Stimulated activated CD4-positive, alpha-beta T cell treated with anti-CD3 and anti-CD28 coated beads, Interleukin-12 subunit alpha, Interleukin-12 subunit beta, amount 100 ng/mL, for 4 hours (primary cell): Measurements from ENCODE around the gene CAD.
"Not testable (repeated sequence)": the region's sequence is repeated elsewhere in the genome, so short reads cannot be mapped to it uniquely, and the experiment has no call there.

Experiments
- DNase-seq: peaks from one replicate; pipeline ENCODE4 v3.0.0-alpha.2; 2020

Gene CAD

DNA sequence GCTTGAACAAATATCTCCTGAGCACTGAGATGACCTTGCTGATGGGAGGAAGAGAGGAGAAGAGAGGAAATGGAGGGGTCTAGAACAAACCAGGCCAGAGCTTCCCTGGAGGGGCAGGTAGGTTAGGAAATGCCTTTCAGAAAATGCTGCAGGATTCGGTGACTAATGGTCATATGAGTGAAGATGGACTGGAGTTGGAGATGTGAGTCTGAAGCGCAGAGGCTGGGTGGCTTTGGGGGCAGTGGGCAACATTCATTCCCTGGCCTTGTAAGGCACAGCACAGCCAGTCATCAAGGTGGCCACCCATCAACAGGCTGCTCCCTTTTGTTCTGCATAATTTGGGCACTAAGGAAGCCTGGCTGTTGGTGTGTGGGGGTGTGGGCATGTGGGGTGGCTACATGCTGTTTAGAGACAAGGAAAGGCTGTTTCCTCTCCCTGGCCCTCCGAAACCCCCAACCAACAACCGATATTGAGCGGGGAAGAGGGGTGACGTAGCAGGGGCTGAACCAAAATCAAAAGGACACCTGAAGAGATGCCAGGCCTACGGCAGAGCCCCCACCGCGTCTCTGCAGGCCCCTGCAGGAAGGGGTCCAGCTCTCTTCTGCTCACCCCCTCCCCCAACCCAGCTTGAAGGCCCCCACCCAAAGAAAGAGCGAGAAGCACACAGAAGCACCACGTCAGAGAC, 44.2 kb downstream of the CAD start:
- no peak for DNase-seq

DNA sequence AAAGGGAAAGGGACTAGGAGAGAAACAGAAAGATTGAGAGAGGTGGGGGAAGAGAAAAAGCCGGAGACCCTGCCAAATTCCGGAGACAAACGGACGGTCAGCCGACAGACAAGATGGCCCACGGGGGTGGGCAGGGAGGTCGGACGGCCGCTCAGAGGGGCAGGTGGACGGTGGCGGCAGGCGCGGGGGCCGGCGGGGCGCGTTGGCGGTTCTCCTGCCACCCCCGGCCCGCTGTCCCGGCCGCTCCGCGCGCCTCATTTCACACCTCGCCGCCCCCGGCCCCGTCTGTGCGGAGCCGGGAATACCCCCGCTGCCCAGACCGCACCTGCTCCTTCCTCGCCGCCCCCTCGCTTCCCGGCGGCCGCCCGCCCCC, 44.7 kb downstream of the CAD start:
- DNase-seq: no peak

GRCh38 chr2:27262379-27263286, 45.5 kb downstream of the CAD start, which contains the start of gene SLC30A3:
SLC30A3 (minus strand) TSS chr2:27263047; CDS start chr2:27262906, 141 bp downstream.
- peak; percentile 70 for DNase-seq

DNA sequence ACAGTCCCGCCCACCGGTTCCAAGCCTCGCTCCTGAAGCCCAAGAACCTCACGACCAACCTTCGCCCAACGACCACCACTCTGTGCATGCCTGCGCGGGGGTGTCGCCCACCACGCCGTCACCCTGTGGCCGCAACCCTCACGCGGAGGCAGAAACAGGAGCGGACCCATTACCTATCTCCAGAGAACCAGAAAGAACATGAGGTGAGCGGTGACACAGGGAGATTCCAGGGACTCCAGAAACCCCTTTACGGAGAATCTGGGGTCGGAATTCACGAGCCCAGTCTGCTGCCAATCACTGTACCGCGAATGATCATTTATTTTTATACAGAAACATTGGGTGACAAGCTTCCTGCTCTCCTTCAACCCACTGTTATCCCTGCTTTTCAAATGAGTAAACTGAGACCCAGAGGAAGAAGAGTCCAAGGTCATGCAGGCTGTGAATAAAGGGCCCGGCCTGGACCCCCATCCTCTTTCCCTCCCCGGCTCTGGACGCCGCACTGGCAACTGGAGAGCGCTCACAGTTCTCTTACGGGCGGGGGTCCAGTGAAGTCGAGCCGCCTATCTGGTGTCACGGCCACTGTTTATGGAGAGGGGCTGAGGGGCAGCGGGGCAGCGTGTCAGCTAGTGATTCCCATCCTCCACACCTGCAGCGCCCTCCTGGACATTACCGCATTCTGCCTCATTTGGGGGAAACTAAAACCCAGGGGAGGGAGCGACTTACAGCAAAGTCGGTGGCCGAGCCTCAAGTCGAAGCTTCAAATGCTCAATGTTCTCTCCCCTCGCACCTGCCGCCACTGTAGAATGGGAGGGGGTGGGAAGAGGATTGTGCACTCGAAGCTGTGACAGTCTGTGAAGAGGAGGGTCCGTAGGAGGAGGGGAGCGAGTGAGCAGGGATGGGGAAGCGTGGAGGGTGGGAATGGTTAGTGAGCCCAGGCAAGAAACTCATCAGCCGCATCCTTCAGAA, 46.4 kb downstream of the CAD start:
- no peak for DNase-seq

- DNase-seq: no peak
Measured at GRCh38 chr2:27264253-27264752, 47.1 kb downstream of the CAD start.

- DNase-seq: peak; percentile 60
Measured at GRCh38 chr2:27264753-27265535, 47.8 kb downstream of the CAD start.

DNA sequence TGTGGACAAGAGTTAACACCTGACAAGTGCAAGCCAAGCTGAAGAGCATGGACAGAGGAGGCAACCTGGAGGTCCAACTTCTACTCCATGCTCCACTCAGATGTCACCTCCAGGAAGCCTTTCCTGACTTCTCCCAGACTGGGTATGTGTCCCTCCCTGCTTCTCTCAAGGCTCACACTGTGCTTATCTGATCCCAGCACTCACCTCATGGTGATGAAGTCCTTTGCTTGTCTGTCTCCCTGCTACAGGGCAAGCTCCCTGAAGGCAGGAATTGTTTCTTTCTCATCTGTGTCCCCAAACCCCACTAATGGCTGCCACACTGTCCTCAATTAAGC, 48.3 kb downstream of the CAD start:
- no peak for DNase-seq

GRCh38 chr2:27268296-27268695, 51.1 kb downstream of the CAD start:
- DNase-seq: not testable (repeated sequence)

GRCh38 chr2:27270131-27270530, 53.0 kb downstream of the CAD start:
- no peak for DNase-seq

DNA sequence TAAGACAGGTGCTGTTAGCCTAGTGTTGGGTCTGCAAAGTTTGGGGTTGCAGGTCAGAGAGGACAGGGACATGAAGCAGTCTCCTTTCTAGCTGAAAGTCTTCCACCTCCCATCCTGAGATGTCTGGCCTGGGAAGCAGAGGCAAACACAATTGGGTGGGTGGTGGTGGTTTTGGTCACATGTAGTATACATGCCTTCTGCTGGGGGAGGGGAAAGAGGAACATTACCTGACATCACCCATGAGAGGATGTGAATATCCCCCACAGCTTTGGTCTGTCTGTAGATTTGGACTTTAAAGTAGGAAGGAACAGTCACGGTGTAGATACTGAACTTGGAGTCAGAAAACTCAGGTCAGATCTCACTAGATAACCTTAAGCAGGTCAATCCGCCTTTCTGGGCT, 53.5 kb downstream of the CAD start:
- no peak for DNase-seq

- no peak for DNase-seq
Measured at GRCh38 chr2:27271631-27272340, 54.6 kb downstream of the CAD start.

DNA sequence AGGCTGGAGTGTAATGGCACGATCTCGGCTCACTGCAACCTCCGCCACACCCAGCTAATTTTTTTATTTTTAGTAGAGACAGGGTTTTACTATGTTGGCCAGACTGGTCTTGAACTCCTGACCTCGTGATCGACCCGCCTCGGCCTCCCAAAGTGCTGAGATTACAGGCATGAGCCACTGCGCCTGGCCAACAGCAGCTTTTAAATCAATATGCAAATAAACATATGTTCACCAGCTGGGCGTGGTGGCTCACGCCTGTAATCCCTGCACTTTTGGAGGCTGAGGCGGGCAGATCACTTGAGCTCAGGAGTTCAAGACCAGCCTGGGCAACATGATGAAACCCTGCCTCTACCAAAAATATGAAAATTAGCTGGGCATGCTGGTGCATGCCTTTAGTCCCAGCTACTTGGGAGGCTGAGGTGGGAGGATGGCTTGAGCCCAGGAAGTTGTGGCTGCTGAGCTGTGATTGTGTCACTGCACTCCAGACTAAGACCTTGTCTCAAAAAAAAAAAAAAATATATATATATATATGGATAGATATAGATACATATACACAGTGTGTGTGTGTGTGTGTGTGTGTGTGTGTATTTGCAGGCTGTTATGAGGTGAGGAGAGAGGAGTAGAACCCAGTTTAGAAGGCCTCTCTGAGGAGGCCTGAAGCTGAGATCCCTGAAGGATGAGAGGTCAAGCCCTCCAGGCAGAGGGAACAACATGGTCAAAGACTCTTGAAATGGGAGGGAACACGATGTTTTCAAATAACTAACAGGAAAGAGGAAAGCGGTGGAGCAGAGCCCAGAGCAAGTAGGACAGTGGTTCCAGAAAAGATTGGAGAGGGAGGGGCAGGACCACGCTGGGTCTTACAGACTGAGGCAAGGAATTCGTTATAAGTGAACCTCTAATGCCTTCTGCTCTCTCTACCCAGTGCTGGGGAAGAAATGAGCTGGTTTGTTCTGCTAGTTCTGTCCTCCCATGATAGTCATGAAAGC, 55.7 kb downstream of the CAD start:
- not testable (repeated sequence) for DNase-seq

GRCh38 chr2:27275211-27276150, 58.3 kb downstream of the CAD start, which contains the start of gene DNAJC5G:
DNAJC5G (plus strand) TSS chr2:27275433; CDS start chr2:27276729, 1,296 bp downstream.
- DNase-seq: no peak

DNA sequence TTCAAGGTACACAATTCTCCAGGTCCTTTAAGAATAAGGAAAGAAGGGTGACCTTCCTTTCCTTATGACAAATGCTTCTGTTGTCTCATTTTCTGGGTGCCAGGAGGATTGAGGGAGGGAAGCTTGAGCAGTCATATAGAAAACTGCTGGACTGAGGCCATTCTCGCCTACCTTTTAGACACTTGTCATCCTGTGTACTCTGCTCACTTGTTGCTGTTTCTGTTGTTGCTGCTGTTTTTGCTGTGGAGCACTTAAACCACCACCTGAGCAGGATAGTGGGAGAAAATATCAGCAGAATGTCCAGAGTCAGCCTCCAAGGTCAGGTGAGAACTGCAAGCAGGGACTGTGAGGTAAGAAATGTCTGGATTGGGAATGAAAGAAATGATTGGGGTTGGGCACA, 60.8 kb downstream of the CAD start:
- DNase-seq: no peak

GRCh38 chr2:27280826-27281225, 63.7 kb downstream of the CAD start:
- no peak for DNase-seq

GRCh38 chr2:27281442-27281841, 64.3 kb downstream of the CAD start:
- DNase-seq: no peak

DNA sequence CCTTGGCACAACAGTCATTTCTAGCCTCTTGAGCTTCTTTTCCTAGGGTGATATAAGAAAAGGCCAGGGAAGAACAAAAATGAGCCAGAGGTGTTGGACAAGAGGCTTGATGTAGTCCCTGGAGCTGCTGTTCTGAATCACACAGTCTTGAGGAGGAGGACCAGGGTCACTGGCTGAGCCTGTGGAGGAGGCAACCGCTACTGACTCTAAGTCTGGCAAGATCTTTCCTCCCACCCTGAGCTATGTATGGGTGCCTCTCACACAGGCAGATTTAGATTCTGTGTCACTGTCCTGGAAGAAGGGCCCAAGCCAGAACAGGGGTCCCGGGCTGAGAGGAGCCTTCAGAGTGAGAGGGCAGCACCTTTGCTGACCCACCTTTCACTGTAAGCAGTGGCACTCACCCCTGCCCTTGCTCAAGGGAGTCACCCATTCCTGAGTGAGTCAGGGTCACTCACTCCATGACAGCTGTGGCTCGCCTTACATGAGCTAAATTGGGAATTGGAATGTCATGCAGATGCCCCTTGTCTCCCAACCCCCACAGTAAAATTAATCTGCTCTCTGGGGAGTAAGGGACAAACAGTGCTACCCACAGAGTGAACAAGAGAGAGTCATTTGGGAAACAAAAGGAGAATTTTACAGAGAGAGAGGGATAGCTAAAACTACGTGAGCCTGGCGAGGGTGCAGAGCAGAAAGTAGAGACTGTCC, 64.8 kb downstream of the CAD start, which contains the start of gene TRIM54:
Gene TRIM54 (plus strand): TSS at position 575 of the 705 bp plus-strand sequence. CDS start 303 bp downstream, outside the sequence.
- no peak for DNase-seq

GRCh38 chr2:27282892-27283291, 65.7 kb downstream of the CAD start:
- DNase-seq: no peak
